HG02588 (cell line): Measurements from ENCODE around the gene TTC39A.
A peak's percentile ranks its signal among the peaks of the same experiment; 100 is the strongest.
"Not testable (repeated sequence)": the region's sequence is repeated elsewhere in the genome, so short reads cannot be mapped to it uniquely, and the experiment has no call there.

Experiments
- ATAC-seq: cut with Tn5 transposase; IDR thresholded peaks from one replicate; pipeline ENCODE4 v1.9.1; 2021; ENCODE audit warnings: mild to moderate bottlenecking, moderate library complexity; ENCODE audit not compliant: unreplicated experiment

The TTC39A gene

GRCh38 chr1:51340380-51340779, 10.0 kb upstream of the TTC39A start:
- no peak for ATAC-seq

GRCh38 chr1:51336711-51337110, 6.3 kb upstream of the TTC39A start:
- no peak for ATAC-seq

- no peak for ATAC-seq
Observed at GRCh38 chr1:51336004-51336403, 5.6 kb upstream of the TTC39A start.

- peak; percentile 51 for ATAC-seq
Observed at GRCh38 chr1:51331206-51332100, 1.1 kb upstream of the TTC39A start.

GRCh38 chr1:51329443-51330325, 678 bp downstream of the TTC39A start:
- no peak for ATAC-seq

GRCh38 chr1:51328926-51329325, 1.4 kb downstream of the TTC39A start:
- ATAC-seq = no peak

- ATAC-seq = no peak
Observed at GRCh38 chr1:51328279-51328678, 2.1 kb downstream of the TTC39A start.

GRCh38 chr1:51327386-51327785, 3.0 kb downstream of the TTC39A start:
- no peak for ATAC-seq

- no peak for ATAC-seq
Observed at GRCh38 chr1:51326839-51327238, 3.5 kb downstream of the TTC39A start.

GRCh38 chr1:51325878-51326755, 4.2 kb downstream of the TTC39A start:
- no peak for ATAC-seq

- no peak for ATAC-seq
Observed at GRCh38 chr1:51325391-51325790, 5.0 kb downstream of the TTC39A start.

GRCh38 chr1:51325011-51325385, 5.4 kb downstream of the TTC39A start:
- not testable (repeated sequence) for ATAC-seq

GRCh38 chr1:51324251-51325010, 5.9 kb downstream of the TTC39A start:
- no peak for ATAC-seq

GRCh38 chr1:51323778-51324177, 6.6 kb downstream of the TTC39A start:
- ATAC-seq = no peak

- ATAC-seq = no peak
Observed at GRCh38 chr1:51322417-51323101, 7.8 kb downstream of the TTC39A start.

- no peak for ATAC-seq
Observed at GRCh38 chr1:51321924-51322280, 8.5 kb downstream of the TTC39A start.

- ATAC-seq = no peak
Observed at GRCh38 chr1:51320967-51321923, 9.1 kb downstream of the TTC39A start.

- no peak for ATAC-seq
Observed at GRCh38 chr1:51317798-51318197, 12.6 kb downstream of the TTC39A start.

- no peak for ATAC-seq
Observed at GRCh38 chr1:51316846-51317120, 13.6 kb downstream of the TTC39A start.
